DMS53 treated with DMSO at 0.1 percent for 48 hours (cell line): ENCODE data around the gene RPL12.

Experiments
- DNase-seq: peaks from one replicate; lab custom pipeline; 2025; ENCODE audit not compliant: unreplicated experiment; lab: John Stamatoyannopoulos, UW

RPL12 gene

GRCh38 chr9:127444283-127444920 is 6.8 kb downstream of the RPL12 start:
- DNase-seq, result no peak

GRCh38 chr9:127438394-127438793 is 12.8 kb downstream of the RPL12 start:
- no peak for DNase-seq

GRCh38 chr9:127437497-127438264 is 13.5 kb downstream of the RPL12 start:
- DNase-seq, result no peak

DNA sequence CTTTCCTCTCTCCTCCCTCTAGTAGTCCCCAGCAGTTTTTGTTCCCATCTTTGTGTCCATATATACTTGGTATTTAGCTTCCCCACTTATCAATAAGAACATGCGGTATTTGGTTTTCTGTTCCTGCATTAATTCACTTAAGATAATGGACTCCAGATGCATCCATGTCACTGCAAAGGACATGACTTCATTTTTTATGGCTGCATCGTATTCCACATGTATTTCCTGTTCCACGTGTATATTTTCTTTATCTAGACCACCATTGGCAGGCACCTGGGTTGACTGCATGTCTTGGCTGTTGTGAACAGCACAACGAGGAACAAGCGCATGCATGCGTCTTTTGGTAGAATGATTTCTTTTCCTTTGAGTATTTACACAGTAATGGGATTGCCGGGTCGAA is 20.8 kb downstream of the RPL12 start:
- no peak for DNase-seq

- DNase-seq, result no peak
Observed at GRCh38 chr9:127428348-127428747, 22.9 kb downstream of the RPL12 start.

DNA sequence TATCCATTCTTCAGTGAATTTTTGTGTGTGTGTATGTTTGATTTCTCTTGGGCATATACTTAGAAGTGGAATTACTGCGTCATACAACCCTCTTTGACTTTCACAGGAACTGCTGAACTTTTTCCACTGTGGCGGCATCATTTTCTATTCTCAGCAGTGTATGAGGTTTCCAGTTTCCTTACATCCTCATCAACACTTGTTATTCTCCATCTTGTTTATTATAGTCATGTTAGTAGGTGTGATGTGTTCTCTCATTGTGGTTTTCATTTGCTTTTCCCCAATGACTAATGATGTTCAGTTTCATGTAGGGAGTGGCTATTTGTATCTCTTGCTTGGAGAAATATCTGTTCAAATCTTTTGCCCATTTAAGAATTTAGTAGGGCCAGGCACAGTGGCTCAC is 24.4 kb downstream of the RPL12 start:
- no peak for DNase-seq

GRCh38 chr9:127424676-127424999 is 26.6 kb downstream of the RPL12 start:
- no peak for DNase-seq

GRCh38 chr9:127423934-127424675 is 27.1 kb downstream of the RPL12 start, which contains the start of gene ZNF79:
ZNF79 (plus strand) TSS chr9:127424382; CDS start chr9:127424788, 406 bp downstream.
- DNase-seq, result peak; percentile 88

- no peak for DNase-seq
Observed at GRCh38 chr9:127423476-127423933, 27.7 kb downstream of the RPL12 start.

- DNase-seq, result no peak
Observed at GRCh38 chr9:127422787-127423186, 28.4 kb downstream of the RPL12 start.

DNA sequence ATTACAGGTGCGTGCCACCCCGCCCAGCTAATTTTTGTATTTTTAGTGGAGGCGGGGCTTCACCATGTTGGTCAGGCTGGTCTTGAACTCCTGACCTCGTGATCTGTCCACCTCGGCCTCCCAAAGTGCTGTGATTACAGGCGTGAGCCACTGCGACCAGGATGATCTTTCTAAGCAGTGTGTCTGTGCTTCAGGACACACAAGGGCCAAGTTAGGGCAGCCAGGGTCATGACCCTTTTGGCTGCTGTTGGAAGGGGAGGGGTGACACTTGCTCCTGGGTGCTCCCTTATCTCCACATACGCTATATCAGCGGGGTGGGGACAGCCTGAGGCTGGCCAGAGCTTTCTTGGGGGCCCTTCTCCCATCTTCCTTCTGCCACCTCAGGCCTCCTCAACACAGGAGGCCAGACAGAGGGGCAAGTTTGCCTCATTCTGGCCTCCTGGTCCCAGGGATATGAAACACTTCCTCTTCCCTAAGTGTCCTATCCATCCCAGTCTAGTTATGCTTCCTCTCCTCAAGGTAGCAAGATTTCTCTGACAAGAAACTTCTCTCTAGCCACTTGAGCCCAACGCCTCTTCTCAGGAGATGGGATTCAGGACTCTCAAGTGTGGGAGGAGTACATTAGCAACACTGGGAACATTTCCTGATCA is 28.9 kb downstream of the RPL12 start:
- no peak for DNase-seq

GRCh38 chr9:127421057-127421456 is 30.1 kb downstream of the RPL12 start:
- no peak for DNase-seq

GRCh38 chr9:127419348-127419747 is 31.9 kb downstream of the RPL12 start:
- DNase-seq, result no peak

- no peak for DNase-seq
Observed at GRCh38 chr9:127418037-127418471, 33.2 kb downstream of the RPL12 start.

DNA sequence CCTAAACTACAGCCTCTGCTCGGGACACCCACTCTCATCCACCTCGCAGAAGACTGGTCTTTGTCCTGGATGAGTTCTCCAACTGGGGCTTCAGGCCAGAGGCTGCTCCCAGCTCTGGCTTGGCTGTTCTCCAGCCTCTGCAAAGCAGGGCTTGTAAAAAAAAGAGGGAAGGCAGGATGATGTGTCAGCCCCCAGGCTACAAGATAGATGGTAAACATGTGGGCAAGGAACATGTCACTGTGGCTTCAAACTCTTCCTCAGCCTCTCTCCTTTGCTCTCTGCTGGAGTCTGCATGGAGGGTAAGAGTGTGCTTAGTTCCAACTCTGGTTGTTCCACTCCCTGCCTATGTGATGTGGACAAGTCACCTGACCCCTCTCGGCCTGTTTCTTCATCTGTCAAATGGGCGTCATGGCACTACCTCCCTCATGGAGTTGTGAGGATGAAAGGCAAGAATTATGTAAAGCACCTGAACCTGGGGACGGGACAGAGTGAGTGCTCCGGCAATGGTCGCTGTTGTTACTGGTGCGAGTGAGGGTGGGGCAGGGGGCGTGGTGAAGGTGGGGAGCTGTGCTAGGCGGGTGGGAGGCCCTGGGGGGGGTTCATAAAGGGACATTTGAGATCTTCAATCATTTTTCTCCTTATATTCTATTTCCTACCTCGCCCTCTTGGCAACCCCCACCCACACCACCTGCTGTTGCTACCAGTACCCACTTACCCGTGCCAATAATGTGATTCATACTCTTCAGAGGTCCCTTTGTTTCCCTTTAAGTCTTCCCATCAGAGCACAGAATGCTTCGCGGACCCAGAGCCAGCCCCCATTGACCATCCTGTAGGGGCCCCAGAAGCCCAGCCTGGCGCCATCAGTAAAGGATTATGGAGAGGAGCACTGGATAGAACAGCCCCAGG is 33.8 kb downstream of the RPL12 start:
- no peak for DNase-seq

DNA sequence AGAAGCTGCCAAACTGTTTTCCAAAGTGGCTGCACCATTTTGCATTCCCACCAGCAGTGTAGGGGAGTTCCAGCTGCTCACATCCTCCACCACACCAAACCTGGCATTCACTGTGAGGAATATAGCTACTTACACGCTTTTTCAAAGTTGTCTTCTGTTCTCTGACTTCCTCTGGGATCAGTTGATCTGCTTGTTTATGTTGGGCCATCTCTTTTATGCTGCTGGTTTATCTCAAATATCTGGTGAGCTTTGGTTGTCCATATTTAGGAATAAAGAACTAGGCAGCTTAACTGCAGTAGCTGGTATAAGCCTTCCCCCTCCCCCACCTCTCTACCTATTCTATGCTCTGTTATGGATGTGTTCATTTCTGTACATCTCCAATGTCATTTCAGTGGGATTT is 35.5 kb downstream of the RPL12 start:
- no peak for DNase-seq

- DNase-seq, result no peak
Observed at GRCh38 chr9:127415141-127415540, 36.1 kb downstream of the RPL12 start.

- DNase-seq, result no peak
Observed at GRCh38 chr9:127411122-127411521, 40.1 kb downstream of the RPL12 start.

- no peak for DNase-seq
Observed at GRCh38 chr9:127407492-127407843, 43.7 kb downstream of the RPL12 start.

DNA sequence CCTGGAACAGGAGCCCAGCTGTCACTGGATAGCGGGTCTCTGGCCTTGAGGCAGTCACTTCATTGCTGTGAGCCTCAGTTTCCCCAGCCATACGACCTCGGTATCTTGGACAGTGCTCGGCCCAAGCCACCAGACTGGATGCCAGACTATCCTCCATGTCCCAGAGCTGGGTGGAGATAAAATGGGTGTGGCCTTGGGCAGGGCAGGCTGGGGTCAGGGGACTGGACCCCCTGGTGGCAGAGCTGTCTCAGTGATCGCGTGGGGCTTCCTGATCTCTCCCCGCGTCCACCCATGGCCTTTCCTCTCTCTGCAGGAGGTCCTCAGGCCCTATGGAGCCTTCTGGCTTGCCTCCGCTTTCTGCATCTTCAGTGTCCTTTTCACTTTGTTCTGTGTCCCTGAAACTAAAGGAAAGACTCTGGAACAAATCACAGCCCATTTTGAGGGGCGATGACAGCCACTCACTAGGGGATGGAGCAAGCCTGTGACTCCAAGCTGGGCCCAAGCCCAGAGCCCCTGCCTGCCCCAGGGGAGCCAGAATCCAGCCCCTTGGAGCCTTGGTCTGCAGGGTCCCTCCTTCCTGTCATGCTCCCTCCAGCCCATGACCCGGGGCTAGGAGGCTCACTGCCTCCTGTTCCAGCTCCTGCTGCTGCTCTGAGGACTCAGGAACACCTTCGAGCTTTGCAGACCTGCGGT is 44.3 kb downstream of the RPL12 start:
- DNase-seq, result no peak
